Smooth muscle cell (in vitro differentiated cells): ENCODE results near the gene SH3D19. TPM values are rescaled to one million over a fixed set of nuclear protein-coding genes. Genes with fewer than 3 reads are reported as not detected.

Experiments used
- DNase-seq: peaks from one replicate; lab custom pipeline; 2025; ENCODE audit not compliant: unreplicated experiment; lab: John Stamatoyannopoulos, UW
- H2AFZ ChIP-seq: fragments of 200-600 bp; sonication (generic); 2 replicates; pipeline ENCODE4 v1.6.0; 2016; ENCODE audit warnings: antibody characterized with exemption, low read depth, mild to moderate bottlenecking
- H3F3A ChIP-seq: fragments of 200-600 bp; sonication (generic); 2 replicates; pipeline ENCODE4 v1.6.0; 2017; ENCODE audit warnings: antibody characterized with exemption, low read depth
- H3K27ac ChIP-seq: fragments of 200-600 bp; sonication (generic); 2 replicates; pipeline ENCODE4 v1.5.1; 2016; ENCODE audit warnings: low read depth, mild to moderate bottlenecking
- H3K27me3 ChIP-seq: fragments of 200-600 bp; sonication (generic); 2 replicates; pipeline ENCODE4 v1.6.1; 2016; ENCODE audit warnings: low read depth, mild to moderate bottlenecking
- H3K36me3 ChIP-seq: fragments of 200-600 bp; sonication (generic); 2 replicates; pipeline ENCODE4 v1.5.1; 2016; ENCODE audit warnings: low read depth
- H3K4me1 ChIP-seq: fragments of 200-600 bp; sonication (generic); 2 replicates; pipeline ENCODE4 v1.5.1; 2016; ENCODE audit warnings: low read depth
- H3K4me2 ChIP-seq: fragments of 200-600 bp; sonication (generic); 2 replicates; pipeline ENCODE4 v1.6.0; 2016; ENCODE audit warnings: mild to moderate bottlenecking
- H3K4me3 ChIP-seq: fragments of 200-600 bp; sonication (generic); 2 replicates; pipeline ENCODE4 v1.5.1; 2016; ENCODE audit warnings: mild to moderate bottlenecking
- H3K79me2 ChIP-seq: fragments of 200-600 bp; sonication (generic); 2 replicates; pipeline ENCODE4 v1.6.0; 2016; ENCODE audit warnings: low read depth, mild to moderate bottlenecking
- H3K9ac ChIP-seq: fragments of 200-600 bp; sonication (generic); 2 replicates; pipeline ENCODE4 v1.6.0; 2016; ENCODE audit warnings: low read depth
- H3K9me3 ChIP-seq: fragments of 200-600 bp; sonication (generic); replicated peaks from 2 replicates; pipeline ENCODE4 v1.5.1; 2016; ENCODE audit warnings: low read depth
- H4K20me1 ChIP-seq: fragments of 200-600 bp; sonication (generic); 2 replicates; pipeline ENCODE4 v1.6.0; 2016; ENCODE audit warnings: low read depth
- WGBS: methylation state at CpG from one replicate; pipeline ENCODE4 v1.1.7; 2016; ENCODE audit warnings: low lambda C conversion rate; 5-methylcytosine and 5-hydroxymethylcytosine counted together
- polyA plus RNA-seq: library from polyadenylated mRNA; unstranded; fragments of >200 nt; fragmentation: Nextera tagmentation; extraction: Ambion mirVana; gene quantifications from 2 replicates; pipeline ENCODE4 v1.2.1, GENCODE V29; 2016
- total RNA-seq: library from RNA; depleted of rRNA; stranded (reverse); fragments of >200 nt; gene quantifications from 2 replicates; pipeline ENCODE4 v1.2.3, GENCODE V29; 2014
- TF ChIP-seq, protein P1 (sequence below): fragments of 200-600 bp; sonication (generic); IDR thresholded peaks from 2 replicates; pipeline ENCODE4 v1.5.1; 2017; ENCODE audit warnings: borderline replicate concordance, mild to moderate bottlenecking, antibody characterized with exemption; ENCODE audit not compliant: insufficient read depth, poor library complexity, severe bottlenecking

SH3D19 gene
- total and polyA plus RNA-seq, 2 experiments from 2014 or later = 7.9 to 20.3 TPM

DNA sequence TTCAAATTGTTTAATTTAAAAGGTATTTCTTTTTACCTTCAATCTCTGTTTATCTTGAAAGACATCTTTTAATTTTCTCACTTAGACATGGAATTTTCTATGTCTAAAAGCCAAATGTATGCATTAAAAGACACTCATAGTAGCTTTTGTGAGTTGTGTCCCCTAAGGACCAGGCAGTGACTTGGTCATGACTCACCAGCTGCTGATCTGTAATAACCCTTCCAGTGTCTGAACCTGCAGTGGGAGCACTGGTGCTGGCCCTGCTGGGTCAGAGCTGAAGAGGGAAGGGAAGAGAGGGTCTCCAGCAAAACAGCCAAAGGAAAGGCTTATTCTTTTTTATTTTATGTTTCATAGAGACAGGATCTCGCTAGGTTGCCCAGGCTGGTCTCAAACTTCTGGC, 31.1 kb upstream of the SH3D19 start:
- DNase-seq = no peak
- Histone ChIP-seq H2AFZ (no peak overlapping the region), H3K9ac (no peak overlapping the region), H3K36me3 (no peaks in the 10 kb centered on the region), H3K4me1 (no peaks in the 10 kb centered on the region), H3K9me3 (no peaks in the 10 kb centered on the region), H4K20me1 (no peaks in the 10 kb centered on the region), H3K4me2 (no peak overlapping the region), H3K79me2 (no peaks in the 10 kb centered on the region), H3K27me3 (no peaks in the 10 kb centered on the region), H3K4me3 (no peak overlapping the region), H3F3A (no peaks in the 10 kb centered on the region), H3K27ac (no peak overlapping the region)
- TF ChIP-seq, protein P1, sequence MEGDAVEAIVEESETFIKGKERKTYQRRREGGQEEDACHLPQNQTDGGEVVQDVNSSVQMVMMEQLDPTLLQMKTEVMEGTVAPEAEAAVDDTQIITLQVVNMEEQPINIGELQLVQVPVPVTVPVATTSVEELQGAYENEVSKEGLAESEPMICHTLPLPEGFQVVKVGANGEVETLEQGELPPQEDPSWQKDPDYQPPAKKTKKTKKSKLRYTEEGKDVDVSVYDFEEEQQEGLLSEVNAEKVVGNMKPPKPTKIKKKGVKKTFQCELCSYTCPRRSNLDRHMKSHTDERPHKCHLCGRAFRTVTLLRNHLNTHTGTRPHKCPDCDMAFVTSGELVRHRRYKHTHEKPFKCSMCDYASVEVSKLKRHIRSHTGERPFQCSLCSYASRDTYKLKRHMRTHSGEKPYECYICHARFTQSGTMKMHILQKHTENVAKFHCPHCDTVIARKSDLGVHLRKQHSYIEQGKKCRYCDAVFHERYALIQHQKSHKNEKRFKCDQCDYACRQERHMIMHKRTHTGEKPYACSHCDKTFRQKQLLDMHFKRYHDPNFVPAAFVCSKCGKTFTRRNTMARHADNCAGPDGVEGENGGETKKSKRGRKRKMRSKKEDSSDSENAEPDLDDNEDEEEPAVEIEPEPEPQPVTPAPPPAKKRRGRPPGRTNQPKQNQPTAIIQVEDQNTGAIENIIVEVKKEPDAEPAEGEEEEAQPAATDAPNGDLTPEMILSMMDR = no peak
- 89% methylated on average over 1 of the region's 1 CpG for WGBS

DNA sequence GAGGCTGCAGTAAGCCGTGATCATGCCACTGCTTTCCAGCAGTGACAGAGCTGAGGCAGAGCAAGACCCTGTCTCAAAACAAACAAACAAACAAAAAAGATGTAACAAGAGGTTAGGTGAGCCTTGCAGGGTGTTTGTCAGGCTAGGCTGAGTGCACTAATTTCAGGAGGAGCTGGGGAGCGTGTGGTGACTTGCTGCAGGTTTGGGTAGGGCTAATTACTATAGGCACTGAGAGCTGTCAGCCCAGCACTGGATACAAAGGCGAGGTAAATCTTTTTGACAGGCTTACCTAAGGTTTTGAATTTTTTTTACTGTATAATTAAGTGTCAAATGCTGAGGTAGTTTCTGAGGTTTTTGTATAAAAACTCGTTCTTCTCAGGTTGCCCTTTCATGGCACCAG, 29.8 kb upstream of the SH3D19 start:
- no peaks in the 10 kb centered on the region for H3K36me3 ChIP-seq

DNA sequence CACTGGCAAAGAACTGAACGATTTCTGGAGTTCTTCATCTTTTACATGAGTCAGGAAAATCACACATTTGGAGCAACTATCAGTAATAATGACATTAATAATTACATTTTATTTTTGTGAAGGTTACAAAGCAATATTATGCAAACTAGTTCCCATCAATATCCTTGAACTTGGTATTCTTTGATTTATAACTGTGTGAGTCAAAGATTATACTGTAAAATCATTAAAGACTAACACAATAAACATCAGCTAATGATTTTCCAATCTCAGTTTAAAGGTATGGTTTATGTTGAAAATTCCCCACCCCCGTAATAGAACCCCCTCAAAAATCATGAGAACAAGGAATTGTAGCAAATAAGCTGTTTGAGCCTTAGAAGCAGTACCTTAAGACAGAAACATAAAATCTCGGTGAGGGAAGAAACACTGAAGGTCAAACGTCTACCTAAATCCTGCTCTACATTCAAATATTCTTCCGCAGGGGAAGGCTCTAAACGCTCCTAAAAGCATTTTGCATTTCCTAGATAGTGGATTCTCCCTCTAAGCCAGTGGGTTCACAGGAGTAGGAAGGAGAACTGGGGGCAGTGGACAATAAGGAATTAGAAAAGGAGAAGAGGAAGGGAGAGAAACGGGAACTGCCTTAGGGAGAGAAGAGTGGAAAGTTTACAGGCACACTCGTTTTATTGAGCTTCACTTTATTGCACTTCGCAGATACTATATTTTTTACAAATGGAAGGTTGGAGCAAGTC, 22.3 kb upstream of the SH3D19 start:
- Histone ChIP-seq H3F3A (no peaks in the 10 kb centered on the region), H3K36me3 (no peaks in the 10 kb centered on the region), H3K9me3 (no peaks in the 10 kb centered on the region), H4K20me1 (no peaks in the 10 kb centered on the region), H3K27me3 (no peaks in the 10 kb centered on the region), H3K4me2 (no peak overlapping the region), H3K27ac (no peak overlapping the region), H3K9ac (no peak overlapping the region), H3K4me1 (no peaks in the 10 kb centered on the region), H3K79me2 (no peaks in the 10 kb centered on the region), H2AFZ (no peak overlapping the region), H3K4me3 (no peak overlapping the region)
- DNase-seq = no peak
- TF ChIP-seq, protein P1 = no peak
- 64% methylated on average over 9 of the region's 9 CpGs for WGBS

More for the DNA sequence above, 29.8 kb upstream of the SH3D19 start:
- Histone ChIP-seq H3K4me1 (no peaks in the 10 kb centered on the region), H3K9me3 (no peaks in the 10 kb centered on the region), H3K27ac (no peak overlapping the region), H3K79me2 (no peaks in the 10 kb centered on the region), H3K27me3 (no peaks in the 10 kb centered on the region), H3K9ac (no peak overlapping the region), H3K4me2 (no peak overlapping the region), H3K4me3 (no peak overlapping the region), H4K20me1 (no peaks in the 10 kb centered on the region), H3F3A (no peaks in the 10 kb centered on the region), H2AFZ (no peak overlapping the region)
- 86% methylated on average over 4 of the region's 4 CpGs for WGBS
- DNase-seq = no peak
- TF ChIP-seq, protein P1 = no peak

DNA sequence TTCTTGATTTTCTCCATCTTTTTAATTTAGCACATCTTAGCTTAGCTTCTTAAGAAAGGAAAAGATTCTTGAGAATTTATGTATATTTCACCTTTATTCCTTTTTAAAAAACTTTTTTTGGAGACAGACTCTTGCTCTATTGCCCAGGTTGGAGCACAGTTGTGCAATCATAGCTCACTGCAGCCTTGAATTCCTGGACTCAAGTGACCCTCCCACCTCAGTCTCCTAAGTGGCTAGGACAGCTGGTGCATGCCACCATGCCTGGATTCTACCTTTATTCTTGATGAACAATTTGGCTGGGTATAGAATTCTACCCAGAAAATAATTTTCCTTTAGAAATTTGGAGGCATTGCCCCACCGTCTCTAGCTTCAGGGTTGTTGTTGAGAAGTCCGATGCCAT, 19.5 kb upstream of the SH3D19 start:
- Histone ChIP-seq H3K9ac (no peak overlapping the region), H3K4me3 (no peak overlapping the region), H3K79me2 (no peaks in the 10 kb centered on the region), H3K4me2 (no peak overlapping the region), H3K36me3 (no peaks in the 10 kb centered on the region), H4K20me1 (no peaks in the 10 kb centered on the region), H3K4me1 (no peaks in the 10 kb centered on the region), H3K27me3 (no peaks in the 10 kb centered on the region), H3F3A (no peaks in the 10 kb centered on the region), H3K9me3 (no peaks in the 10 kb centered on the region), H3K27ac (no peak overlapping the region), H2AFZ (no peak overlapping the region)
- TF ChIP-seq, protein P1 = no peak
- WGBS = 96% methylated on average over 2 of the region's 2 CpGs
- no peak for DNase-seq
